WTC11 (cell line): Measurements from ENCODE around the gene CDK12. TPM values are rescaled to one million over a fixed set of nuclear protein-coding genes. Genes with fewer than 3 reads are reported as not detected.

Experiments
- ATAC-seq: fragments of 200-7000 bp; cut with Tn5 transposase; 2 replicates; pipeline ENCODE4 v1.10.0; 2021; ENCODE audit warnings: mild to moderate bottlenecking, moderate library complexity
- CTCF ChIA-PET: fragments of 300-600 bp; sonication (Branson Sonifier 250); formaldehyde crosslinking; loops from one replicate; lab custom pipeline; 2021; ENCODE audit warnings: antibody characterized with exemption; lab: Charles Lee
- POLR2A ChIA-PET: fragments of 350-600 bp; sonication (Branson Sonifier 250); formaldehyde crosslinking; loops from one replicate; lab custom pipeline; 2021; ENCODE audit warnings: antibody characterized with exemption; lab: Charles Lee
- DNase-seq: peaks from one replicate; pipeline ENCODE4 v3.0.0; 2021; ENCODE audit warnings: low spot score
- H3K27ac Mint-ChIP-seq: 2 replicates; pipeline ENCODE4 v1.8.0; 2021; ENCODE audit warnings: mixed read lengths
- H3K27me3 Mint-ChIP-seq: 2 replicates; pipeline ENCODE4 v1.8.0; 2021; ENCODE audit warnings: low read depth, mild to moderate bottlenecking, moderate library complexity, mixed read lengths
- H3K36me3 Mint-ChIP-seq: 2 replicates; pipeline ENCODE4 v1.8.0; 2021; ENCODE audit warnings: mixed read lengths
- H3K4me1 Mint-ChIP-seq: 2 replicates; pipeline ENCODE4 v1.8.0; 2022; ENCODE audit warnings: mixed read lengths
- H3K4me3 Mint-ChIP-seq: 2 replicates; pipeline ENCODE4 v1.8.0; 2021; ENCODE audit warnings: mild to moderate bottlenecking, moderate library complexity, mixed read lengths
- H3K9me3 Mint-ChIP-seq: 2 replicates; pipeline ENCODE4 v1.8.0; 2021; ENCODE audit warnings: mixed read lengths
- AFF4 ChIP-seq: sonication (generic); formaldehyde crosslinking; IDR thresholded peaks from 2 replicates; pipeline ENCODE4 v1.8.1; 2023; ENCODE audit warnings: mild to moderate bottlenecking, missing genetic modification reagents, borderline replicate concordance
- ATF2 ChIP-seq: sonication (generic); formaldehyde crosslinking; IDR thresholded peaks from 2 replicates; pipeline ENCODE4 v1.8.1; 2022; ENCODE audit warnings: low read depth, missing genetic modification reagents, borderline replicate concordance
- E2F5 ChIP-seq: sonication (generic); formaldehyde crosslinking; IDR thresholded peaks from 2 replicates; pipeline ENCODE4 v1.8.1; 2022; ENCODE audit warnings: mild to moderate bottlenecking, moderate library complexity, missing genetic modification reagents
- GABPB1 ChIP-seq: sonication (generic); formaldehyde crosslinking; IDR thresholded peaks from 2 replicates; pipeline ENCODE4 v1.8.1; 2023; ENCODE audit warnings: mild to moderate bottlenecking, missing genetic modification reagents
- HMGA2 ChIP-seq: fragments of 250-450 bp; sonication (Bioruptor Pico); IDR thresholded peaks from 2 replicates; pipeline ENCODE4 v1.4.0; 2021; ENCODE audit warnings: mild to moderate bottlenecking, moderate library complexity
- HMGXB4 ChIP-seq: sonication (generic); formaldehyde crosslinking; IDR thresholded peaks from 2 replicates; pipeline ENCODE4 v1.8.1; 2023; ENCODE audit warnings: mild to moderate bottlenecking, moderate library complexity, missing genetic modification reagents
- JAZF1 ChIP-seq: fragments of 250-450 bp; sonication (Bioruptor Pico); IDR thresholded peaks from 2 replicates; pipeline ENCODE4 v1.9.0; 2021; ENCODE audit warnings: moderate library complexity, mild to moderate bottlenecking, inconsistent platforms
- NFE2L1 ChIP-seq: sonication (generic); formaldehyde crosslinking; IDR thresholded peaks from 2 replicates; pipeline ENCODE4 v1.8.1; 2023; ENCODE audit warnings: missing genetic modification reagents
- NR3C1 ChIP-seq: sonication (generic); formaldehyde crosslinking; conservative IDR thresholded peaks from 2 replicates; pipeline ENCODE4 v1.8.1; 2023; ENCODE audit warnings: low read depth, mild to moderate bottlenecking, missing genetic modification reagents
- OVOL2 ChIP-seq: fragments of 250-450 bp; sonication (Bioruptor Pico); IDR thresholded peaks from 2 replicates; pipeline ENCODE4 v1.9.0; 2021; ENCODE audit warnings: mild to moderate bottlenecking, borderline replicate concordance
- PREB ChIP-seq: sonication (generic); formaldehyde crosslinking; IDR thresholded peaks from 2 replicates; pipeline ENCODE4 v1.8.1; 2022; ENCODE audit warnings: mild to moderate bottlenecking, missing genetic modification reagents, moderate library complexity, borderline replicate concordance
- SMAD4 ChIP-seq: sonication (generic); formaldehyde crosslinking; IDR thresholded peaks from 2 replicates; pipeline ENCODE4 v1.8.0; 2022; ENCODE audit warnings: mild to moderate bottlenecking, missing genetic modification reagents
- SOX15 ChIP-seq: fragments of 250-450 bp; sonication (Bioruptor Pico); IDR thresholded peaks from 2 replicates; pipeline ENCODE4 v1.9.0; 2021; ENCODE audit warnings: mild to moderate bottlenecking
- ZBTB21 ChIP-seq: sonication (generic); formaldehyde crosslinking; IDR thresholded peaks from 2 replicates; pipeline ENCODE4 v1.8.1; 2023; ENCODE audit warnings: mild to moderate bottlenecking, missing genetic modification reagents, borderline replicate concordance
- ZMAT4 ChIP-seq: fragments of 250-450 bp; sonication (Bioruptor Pico); IDR thresholded peaks from 2 replicates; pipeline ENCODE4 v1.9.0; 2021; ENCODE audit warnings: mild to moderate bottlenecking
- ZNF232 ChIP-seq: sonication (generic); formaldehyde crosslinking; IDR thresholded peaks from 2 replicates; pipeline ENCODE4 v1.8.0; 2022; ENCODE audit warnings: mild to moderate bottlenecking, missing genetic modification reagents
- ZNF281 ChIP-seq: sonication (generic); formaldehyde crosslinking; IDR thresholded peaks from 2 replicates; pipeline ENCODE4 v1.8.0; 2023; ENCODE audit warnings: mild to moderate bottlenecking, missing genetic modification reagents
- ZNF425 ChIP-seq: fragments of 250-450 bp; sonication (Bioruptor Pico); conservative IDR thresholded peaks from 2 replicates; pipeline ENCODE4 v1.9.0; 2021; ENCODE audit warnings: mild to moderate bottlenecking
- ZNF512 ChIP-seq: sonication (generic); formaldehyde crosslinking; IDR thresholded peaks from 2 replicates; pipeline ENCODE4 v1.8.1; 2022; ENCODE audit warnings: missing genetic modification reagents, borderline replicate concordance
- ZNF671 ChIP-seq: fragments of 250-450 bp; sonication (Bioruptor Pico); IDR thresholded peaks from 2 replicates; pipeline ENCODE4 v1.8.0; 2021; ENCODE audit warnings: mild to moderate bottlenecking
- total RNA-seq: library from RNA; stranded (reverse); gene quantifications from 3 replicates; pipeline ENCODE4 v1.2.3, GENCODE V29; 2021

Gene CDK12
- total RNA-seq, 1 experiment from 2014 or later: 58.4 TPM

GRCh38 chr17:39582658-39583057 lies 121.4 kb downstream of the CDK12 start:
- Mint-ChIP-seq H3K4me1 (peaks cover 37% of the 10 kb centered on the region), H3K27ac (peak overlapping the region; percentile 84; the same call in 1 of the 2 replicates), H3K27me3 (peaks cover 7% of the 10 kb centered on the region), H3K4me3 (no peak overlapping the region), H3K9me3 (no peaks in the 10 kb centered on the region), H3K36me3 (no peaks in the 10 kb centered on the region)
- DNase-seq: no peak
- ChIA-PET POLR2A (no interaction called here), CTCF (interaction anchor here (1.0 to 1.7 kb wide), 4 partner anchors 9 to 70 kb away, joined by 4 to 13 read pairs (median 6); no protein-coding TSS in a partner anchor)
- no peak for ATAC-seq
- TF ChIP-seq E2F5 (CRISPR knock-in tag) (no peak), GABPB1 (CRISPR knock-in tag) (no peak), HMGA2 (no peak), OVOL2 (CRISPR knock-in tag) (no peak), AFF4 (CRISPR knock-in tag) (no peak), PREB (CRISPR knock-in tag) (no peak), NFE2L1 (CRISPR knock-in tag) (no peak), NR3C1 (CRISPR knock-in tag) (no peak), HMGXB4 (CRISPR knock-in tag) (no peak), ATF2 (CRISPR knock-in tag) (no peak), ZNF425 (CRISPR knock-in tag) (no peak), ZNF281 (no peak), SMAD4 (CRISPR knock-in tag) (no peak), ZNF232 (CRISPR knock-in tag) (no peak), JAZF1 (CRISPR knock-in tag) (no peak), ZMAT4 (no peak), ZNF671 (no peak), SOX15 (CRISPR knock-in tag) (no peak), ZNF512 (no peak), ZBTB21 (CRISPR knock-in tag) (no peak)
